Stimulated activated CD8-positive, alpha-beta memory T cell treated with anti-CD3 and anti-CD28 coated beads, Interleukin-7, amount 100 ng/mL, for 48 hours (primary cell): ENCODE measurements around the gene PKDREJ.
A peak's percentile ranks its signal among the peaks of the same experiment; 100 is the strongest.
"Not testable (repeated sequence)": the region's sequence is repeated elsewhere in the genome, so short reads cannot be mapped to it uniquely, and the experiment has no call there.

Experiments used
- DNase-seq, 2 donors: peaks; one replicate each; pipeline ENCODE4 v3.0.0-alpha.2; 2020; ENCODE audit warnings: low read depth in 1 of 2; ENCODE audit errors: extremely low read depth in 1 of 2

PKDREJ gene, protein sequence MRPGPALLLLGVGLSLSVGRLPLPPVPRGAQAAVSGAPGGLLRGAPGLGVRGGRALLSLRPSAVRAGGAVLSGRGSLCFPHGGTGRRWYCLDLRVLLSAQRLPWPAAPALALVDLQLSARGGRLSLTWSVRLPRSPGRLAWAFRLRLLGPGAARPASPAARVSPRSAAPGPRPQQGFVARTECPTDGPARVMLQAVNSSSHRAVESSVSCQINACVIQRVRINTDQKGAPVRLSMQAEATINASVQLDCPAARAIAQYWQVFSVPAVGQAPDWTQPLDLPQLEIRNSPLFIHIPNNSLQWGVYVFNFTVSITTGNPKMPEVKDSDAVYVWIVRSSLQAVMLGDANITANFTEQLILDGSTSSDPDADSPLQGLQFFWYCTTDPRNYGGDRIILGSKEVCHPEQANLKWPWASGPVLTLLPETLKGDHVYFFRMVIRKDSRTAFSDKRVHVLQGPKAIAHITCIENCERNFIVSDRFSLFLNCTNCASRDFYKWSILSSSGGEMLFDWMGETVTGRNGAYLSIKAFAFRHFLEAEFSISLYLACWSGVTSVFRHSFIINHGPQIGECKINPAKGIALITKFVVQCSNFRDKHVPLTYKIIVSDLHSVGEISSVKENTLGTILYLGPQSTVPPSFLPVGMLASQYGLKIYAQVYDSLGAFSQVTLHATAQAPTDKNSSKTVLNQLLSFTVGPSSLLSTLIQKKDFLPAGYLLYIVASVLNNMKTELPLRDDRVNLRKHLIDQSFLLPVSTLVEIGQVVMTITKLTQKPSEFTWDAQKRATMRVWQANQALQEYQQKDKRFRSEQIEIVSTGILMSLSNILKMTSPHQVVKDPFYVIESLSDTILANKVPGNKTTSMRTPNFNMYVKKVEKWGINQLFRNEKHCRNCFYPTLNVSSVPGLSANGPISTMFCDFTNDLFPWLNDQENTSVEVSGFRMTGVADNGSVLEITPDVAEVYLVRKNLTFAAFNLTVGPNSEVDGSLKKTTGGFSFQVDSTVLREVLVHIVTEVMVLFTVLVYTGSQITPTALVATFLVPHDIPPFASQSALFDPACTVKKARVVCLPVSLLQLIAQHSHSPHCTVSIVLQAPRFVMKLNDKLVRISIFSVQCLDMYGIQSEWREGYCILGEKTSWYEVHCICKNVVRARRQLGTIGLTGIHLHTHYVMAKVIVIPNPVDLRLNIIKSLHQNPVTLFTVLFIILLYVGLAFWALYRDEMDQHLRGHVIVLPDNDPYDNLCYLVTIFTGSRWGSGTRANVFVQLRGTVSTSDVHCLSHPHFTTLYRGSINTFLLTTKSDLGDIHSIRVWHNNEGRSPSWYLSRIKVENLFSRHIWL (N-terminal part only)

DNA sequence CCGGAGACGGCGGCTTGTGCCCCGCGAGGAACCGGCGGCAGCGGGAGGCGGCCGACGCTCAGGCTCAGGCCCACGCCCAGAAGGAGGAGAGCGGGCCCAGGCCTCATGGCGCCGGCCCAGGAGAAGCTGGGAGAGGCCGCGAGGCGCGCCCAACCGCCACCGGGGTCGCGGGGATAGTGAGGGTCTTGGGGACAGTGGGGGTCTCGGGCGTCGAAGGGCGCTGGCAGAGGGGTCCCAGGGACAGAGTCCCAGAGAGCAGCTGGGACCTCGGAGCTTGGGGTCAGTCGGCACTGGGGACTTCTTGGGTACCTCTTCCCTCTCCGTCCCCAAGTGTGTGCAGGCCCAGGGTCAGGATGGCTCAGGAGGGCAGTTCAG is at the start of gene PKDREJ:
PKDREJ (minus strand) TSS at position 128 of the 375 bp plus-strand sequence; CDS start at position 107, 21 bp downstream.
- DNase-seq: no peak

DNA sequence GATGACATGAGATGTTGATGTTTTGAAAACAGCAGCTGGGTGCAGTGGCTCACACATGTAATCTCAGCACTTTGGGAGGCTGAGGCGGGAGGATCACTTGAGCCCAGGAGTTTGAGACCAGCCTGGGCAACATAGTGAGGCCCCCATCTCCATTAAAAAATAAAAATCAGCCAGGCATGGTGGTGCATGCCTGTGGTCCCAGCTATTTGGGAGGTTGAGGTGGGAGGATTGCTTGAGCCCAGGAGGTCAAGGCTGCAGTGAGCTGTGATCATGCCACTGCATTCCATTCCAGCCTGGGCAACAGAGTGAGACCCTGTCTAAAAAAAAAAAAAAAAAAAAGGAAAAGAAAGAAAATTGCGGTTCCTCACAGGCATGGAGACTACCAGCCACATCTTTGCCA is 49.7 kb upstream of the PKDREJ start:
- DNase-seq: not testable (repeated sequence)

DNA sequence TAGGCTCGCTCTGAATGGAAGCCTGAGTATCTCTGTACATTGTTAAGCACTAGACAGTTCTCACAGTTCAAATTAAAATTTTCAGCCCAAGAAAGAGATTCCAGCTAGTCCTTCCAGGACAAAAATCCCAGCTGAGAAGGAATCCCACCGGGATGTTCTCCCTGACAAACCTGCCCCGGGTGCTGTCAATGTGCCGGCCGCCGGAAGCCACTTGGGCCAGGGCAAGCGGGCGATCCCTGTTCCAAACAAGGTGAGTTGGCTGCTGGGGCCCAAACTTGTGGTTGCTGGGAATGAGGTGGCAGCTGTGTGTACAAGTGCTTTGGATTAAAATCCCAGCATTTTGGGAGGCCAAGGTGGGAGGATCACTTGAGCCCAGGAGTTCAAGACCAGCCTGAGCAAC is 48.9 kb upstream of the PKDREJ start:
- no peak for DNase-seq

DNA sequence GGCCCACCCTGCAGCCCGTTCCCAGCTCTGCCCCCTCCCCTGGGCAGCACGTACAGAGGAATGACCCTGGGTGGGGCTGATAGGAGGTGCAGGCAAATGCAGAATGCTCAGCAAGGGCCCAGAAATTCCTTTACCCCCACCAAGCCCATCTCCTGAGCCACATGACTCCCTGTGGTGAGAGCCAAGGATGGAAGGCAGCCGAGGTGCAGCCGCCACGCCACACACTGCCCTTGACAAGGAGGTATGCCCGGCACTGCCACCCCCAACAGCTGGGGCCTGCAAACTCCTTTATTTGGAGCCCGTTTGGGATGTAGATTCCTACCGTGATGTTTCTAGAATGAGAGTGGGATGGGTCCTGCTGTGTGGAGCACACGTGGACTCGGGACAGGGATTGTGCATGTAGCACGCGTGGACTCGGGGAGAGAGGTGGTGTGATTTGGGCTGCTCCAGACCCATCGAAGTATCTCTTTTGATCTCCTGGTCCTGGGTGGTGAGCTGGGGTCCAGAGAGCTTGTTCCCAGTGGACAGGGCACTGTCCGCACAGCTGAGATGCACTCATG is 46.5 kb upstream of the PKDREJ start:
- DNase-seq: no peak

DNA sequence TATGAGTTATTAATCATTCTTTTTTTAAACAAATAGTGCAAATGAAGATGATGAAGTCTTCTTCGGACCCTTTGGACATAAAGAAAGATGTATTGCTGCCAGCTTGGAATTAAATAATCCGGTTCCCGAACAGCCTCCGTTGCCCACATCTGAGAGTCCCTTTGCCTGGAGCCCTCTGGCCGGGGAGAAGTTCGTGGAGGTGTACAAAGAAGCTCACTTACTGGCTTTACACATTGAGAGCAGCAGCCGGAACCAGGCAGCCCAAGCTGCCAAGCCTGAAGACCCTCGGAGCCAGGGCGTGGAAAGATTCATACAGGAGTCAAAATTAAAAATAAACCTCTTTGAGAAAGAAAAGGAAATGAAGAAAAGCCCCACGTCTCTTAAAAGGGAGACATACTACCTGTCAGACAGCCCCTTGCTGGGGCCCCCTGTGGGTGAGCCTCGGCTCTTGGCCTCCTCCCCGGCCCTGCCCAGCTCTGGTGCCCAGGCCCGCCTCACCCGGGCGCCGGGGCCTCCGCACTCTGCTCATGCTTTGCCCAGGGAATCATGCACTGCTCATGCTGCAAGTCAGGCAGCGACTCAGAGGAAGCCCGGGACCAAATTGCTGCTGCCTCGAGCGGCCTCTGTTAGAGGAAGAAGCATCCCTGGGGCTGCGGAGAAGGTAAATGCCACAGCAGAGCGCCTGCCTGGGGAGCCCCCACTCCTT is 45.3 kb upstream of the PKDREJ start:
- DNase-seq: no peak

DNA sequence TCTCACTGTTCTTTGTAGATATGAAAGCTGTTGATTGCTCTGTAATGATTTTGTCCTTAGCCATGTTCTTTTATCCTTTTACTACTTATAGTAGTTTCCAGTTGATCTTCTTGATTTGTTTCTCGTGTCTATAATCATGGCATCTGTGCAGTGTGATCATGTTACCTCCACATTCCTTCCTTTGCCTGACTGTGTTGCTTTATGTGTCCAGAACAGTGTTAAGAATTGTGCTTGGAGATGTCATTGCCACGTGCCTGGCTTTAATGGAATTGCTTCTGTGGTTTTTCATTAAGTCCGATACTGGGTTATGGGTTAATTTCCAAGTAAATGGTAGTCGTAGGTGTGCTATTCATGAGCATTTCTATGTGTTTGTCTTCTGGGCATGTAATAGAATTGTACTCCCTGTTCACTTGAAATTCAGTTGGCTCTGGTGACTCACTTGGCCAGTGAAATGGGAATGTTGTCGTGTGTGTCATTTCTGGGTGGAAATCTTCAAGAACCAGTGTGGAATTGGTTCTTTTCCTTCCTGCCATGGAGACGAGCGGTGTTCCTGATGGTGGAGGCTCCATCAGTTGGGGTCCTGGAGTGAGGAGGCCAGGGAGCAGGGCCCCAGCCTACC is 40.3 kb upstream of the PKDREJ start:
- DNase-seq: no peak

DNA sequence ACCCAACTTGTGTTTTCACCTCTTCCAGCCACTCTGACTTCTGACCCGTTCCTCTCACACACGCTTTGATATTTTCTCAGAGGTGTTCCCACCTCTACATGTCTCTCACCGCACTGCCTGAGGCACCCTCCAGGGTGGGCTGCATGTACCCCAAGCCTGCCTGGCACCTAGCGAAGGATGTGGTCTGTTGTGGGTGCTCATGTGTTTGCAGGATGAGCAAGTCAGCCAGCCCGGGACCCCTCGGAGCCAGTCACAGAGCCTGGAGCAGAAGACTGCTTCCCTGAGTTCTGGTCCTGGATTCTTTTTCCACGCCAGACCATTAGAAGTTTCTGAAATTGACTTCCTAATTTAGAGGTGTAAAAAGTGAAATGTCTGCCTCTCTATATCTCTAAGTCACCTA is 37.3 kb upstream of the PKDREJ start:
- no peak for DNase-seq

DNA sequence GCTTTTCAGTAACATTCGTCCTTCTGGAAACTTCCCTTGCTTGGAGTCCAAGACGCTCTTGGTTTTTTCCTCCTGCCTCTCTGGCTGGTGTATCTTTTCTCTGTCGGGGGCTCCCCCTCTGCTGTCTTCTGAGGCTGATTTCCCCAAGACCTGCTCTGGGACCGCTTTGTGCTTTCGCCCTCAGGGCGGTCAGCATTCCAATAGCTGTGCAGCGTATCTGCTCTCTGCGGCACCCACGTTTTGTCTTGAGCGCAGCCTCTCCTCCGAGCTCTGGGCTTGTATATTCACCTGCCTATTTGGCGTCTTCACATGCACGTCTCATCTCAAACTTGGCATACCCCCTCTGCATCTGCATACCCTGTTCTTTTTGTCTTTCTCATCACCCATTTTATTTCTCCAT is 36.0 kb upstream of the PKDREJ start:
- DNase-seq: no peak

DNA sequence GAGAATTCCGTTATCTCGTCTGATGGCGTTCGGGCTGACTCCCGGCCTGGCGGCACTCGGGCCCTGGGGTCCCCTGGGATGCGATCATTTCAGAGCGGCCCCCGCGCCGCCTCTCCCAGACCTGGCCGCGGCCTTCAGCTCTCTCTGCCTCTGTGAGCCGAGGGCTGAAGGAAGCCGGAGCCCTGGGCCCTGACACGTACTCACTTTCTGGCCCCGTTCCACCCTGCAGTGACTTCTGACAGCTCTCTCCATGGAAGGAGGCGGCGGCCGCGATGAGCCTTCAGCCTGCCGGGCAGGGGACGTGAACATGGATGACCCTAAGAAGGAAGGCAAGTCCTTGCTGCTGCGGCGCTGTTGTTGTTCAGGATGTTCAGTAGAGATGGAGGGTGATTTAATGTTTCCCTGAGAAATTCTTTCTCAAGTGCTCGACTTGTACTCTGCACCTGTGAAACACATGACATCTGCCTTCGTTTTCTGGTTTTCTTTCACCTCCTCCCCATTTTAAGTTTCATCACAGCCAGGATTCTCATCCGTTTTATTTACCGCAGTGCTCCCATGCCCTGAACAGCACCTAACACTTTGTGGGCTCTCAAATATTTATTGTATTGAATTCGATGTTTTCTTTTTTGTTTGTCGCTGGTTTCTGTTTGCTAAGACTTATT is 34.1 kb upstream of the PKDREJ start:
- no peak for DNase-seq

DNA sequence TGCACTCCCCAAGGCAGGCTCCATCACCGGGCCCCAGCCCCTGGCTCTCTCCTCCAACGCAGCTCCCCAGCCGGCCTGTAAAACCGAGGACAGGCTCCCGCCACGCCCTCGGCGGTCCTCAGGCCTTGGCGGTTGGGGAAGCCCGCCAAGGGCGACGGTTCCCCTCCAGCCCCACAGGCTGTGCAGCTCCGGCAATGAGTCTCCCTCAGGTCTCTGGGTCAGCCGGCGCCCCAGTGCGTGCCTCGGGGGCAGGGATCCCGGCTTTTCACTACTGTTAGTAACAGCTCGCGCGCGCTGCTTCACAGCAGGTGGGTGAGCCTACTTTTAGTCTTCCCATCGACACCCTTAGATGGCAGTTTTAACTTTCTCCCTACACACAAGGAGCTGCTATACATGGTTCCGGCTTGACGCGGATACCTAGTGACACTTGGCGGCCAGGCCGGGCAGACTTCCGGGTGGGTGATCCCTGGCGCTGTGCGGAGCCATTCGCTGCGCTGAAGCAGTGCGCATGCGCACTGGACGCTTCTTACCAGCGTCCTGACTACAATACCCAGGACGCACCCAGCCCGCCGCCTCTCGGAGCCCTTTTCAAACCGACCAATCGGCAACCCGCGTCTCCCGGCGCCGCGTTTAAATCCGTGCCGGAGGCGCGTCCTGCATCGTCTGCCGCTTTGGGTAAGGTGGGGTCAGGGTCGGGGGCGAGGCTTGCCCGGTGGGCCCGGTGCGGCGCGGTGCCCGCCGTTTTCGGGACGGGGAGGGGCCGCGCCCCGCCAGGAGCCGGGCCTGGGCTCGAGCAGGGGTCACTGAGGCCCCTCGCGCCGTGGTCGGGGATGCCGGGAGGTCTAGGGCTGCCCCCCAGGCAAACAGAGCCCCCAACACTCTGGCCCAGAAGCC is 33.4 kb upstream of the PKDREJ start, which contains the start of gene GTSE1:
GTSE1 (plus strand) TSS at position 614 of the 894 bp plus-strand sequence. CDS start 531 bp downstream, outside the sequence.
- DNase-seq: peak; percentile 92 to 97

DNA sequence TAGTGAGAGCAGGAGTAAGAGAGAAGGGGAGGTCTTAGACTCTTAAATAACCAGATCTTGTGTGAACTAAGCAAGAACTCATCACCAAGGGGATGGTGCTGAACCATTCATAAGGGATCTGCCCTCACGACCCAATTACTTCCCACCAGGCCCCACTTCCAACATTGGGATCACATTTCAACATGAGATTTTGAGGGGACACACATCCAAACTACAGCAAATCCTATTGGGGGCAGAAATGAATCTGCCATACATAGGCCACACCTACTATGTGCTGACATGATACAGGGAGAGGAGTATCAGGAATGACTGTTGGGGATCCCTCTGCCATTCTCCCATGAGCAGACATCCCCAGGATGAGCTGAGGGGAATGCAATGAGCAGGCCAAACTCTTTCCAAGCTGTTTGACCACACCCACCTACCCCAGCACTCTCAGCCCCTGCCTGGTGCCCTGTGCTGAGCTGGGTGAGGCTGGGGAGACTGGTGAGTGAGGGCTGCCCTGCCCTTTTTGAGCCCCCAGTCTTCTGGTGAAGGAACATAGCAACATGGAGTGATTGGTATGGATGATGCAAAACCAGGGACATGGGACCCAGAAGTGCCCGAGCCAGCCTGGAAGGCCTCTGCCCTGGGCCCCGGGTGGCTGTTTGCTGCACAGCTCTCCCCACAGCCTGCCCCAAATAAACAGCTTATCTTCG is 32.3 kb upstream of the PKDREJ start:
- DNase-seq: no peak

DNA sequence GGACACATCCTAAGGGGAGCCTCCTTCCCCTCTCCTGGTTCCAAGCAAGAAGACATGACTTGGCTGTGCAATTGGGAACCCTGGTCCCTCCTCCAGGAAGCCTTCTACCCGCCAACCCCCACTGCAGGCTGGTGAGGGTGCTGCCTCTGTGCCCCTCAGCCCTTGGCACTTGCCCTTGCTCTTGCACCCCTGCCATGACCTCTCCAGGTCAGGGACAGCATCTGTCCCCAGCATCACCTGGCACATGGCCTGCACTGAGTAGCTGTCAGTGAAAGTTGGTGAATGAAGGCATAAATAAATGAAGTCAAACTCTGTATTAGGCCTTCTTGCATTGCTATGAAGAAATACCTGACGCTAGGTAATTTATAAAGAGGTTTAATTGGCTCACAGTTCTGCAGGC is 31.6 kb upstream of the PKDREJ start:
- no peak for DNase-seq

DNA sequence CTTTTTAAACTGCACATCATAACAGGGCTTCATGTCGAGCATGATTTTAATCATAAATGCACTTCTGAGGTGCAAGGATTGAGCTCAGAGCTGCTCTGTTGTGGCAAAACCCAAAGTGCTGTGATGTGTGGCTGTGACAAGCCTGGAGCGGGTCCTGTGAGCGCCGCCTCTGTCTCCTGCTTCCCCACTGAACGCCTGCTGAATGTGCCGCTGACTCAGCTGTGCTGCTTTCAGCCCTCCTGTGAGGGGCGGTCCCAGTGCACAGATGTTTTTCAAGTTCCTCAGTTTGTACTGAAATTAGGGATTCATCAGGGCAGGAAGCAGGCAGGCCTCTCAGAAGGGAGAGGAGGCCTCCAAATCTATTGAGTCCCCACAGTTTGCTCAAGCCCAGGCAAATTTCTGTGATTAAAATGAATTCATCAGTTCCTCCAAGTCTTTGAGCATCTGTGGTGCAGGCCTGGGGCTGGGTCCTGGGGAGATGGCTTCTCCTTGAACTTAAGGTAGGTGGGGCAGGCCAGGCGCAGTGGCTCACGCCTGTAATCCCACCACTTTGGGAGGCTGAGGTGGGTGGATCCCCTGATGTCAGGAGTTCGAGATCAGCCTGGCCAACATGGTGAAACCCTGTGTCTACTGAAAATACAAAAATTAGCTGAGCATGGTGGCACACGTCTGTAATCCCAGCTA is 30.6 kb upstream of the PKDREJ start:
- DNase-seq: no peak

DNA sequence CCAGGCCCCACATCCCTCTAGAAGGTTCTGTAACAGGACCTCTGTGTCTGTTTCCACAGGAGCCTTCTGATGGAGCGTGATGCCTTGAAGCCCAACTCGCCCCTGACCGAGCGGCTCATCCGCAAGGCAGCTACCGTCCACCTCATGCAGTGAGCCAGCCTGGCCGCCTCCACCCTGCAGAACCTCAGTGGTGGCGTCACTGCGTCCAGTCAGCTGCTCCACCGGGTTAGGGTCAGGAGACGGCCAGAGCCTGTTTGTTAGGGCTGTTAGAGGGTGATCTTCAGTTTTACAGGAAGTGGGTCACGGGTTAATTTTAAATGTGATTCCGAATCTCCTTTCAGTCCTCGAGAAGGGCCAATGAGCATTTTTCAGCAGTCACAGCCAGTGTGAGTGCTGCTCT is 29.6 kb upstream of the PKDREJ start:
- no peak for DNase-seq

DNA sequence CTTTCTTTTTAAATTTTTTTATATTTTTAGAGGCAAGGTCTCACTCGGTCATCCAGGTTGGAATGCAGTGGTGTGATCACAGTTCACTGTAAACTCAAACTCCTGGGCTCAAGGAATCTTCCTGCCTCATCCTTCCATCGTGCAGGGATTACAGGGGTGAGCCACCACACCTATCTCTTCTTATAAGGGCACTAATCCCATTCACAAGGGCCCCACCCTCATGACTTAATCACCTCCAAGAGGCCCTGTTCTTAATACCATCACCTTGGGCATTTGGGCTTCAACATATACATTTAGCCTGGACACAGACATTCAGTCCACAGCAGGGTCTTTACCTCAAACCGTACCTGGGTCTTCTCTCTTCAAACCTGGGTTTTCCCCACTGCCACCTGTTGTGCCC is 29.0 kb upstream of the PKDREJ start:
- no peak for DNase-seq

DNA sequence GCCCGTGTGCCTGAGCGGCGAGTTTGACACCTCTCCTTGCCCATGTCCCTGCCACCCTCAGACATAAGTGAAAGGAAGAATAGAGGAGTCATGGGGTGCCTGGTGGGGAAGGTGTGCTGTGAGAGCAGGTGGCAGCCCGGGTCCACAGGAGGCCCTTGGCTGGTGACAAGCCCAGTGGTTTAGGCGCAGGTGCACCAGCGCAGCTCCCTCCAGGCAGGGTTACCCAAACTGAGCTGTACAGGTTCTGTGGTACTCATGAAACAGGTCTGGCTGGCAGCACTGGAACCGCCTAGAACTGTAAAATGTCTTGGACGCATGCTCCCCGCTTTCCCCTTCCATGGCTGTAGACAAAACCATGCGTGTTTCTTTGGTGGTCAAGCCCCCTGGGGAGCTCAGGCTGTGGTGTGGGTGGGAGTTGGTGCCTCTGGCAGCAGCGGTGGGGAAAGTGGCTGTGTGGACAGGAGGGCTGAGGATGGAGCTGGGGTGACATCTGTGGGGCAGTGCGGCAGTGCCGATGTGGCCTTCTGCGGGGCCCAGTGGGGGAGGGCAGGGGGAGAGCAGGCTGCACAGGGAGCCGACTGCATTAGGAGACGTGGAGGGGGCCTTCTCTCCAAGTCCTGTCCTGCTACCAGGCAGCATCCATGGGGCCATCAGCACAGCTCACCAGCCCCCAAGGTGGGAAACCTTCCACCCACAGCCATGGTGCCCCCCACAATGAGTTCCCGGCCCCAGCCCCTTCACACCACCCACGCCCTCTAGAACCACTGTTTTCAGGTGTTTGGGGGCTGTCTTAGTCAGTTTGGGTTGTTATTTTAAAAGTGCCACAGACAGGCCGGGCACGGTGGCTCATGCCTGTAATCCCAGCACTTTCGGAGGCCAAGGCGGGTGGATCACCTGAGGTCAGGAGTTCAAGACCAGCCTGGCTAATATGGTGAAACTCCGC is 28.0 kb upstream of the PKDREJ start:
- DNase-seq: no peak
